LNCaP clone FGC (cell line): ENCODE results near the gene ANKS1A.

Experiments
- DNase-seq: peaks from one replicate; pipeline ENCODE4 v3.0.0-alpha.2; 2011; ENCODE audit warnings: low read depth
- H3K4me3 ChIP-seq: 2 replicates; pipeline ENCODE4 v1.5.1; 2011; ENCODE audit warnings: mild to moderate bottlenecking, low read depth, low read length, control low read depth
- CTCF ChIP-seq: IDR thresholded peaks from 2 replicates; pipeline ENCODE4 v1.5.1; 2012; ENCODE audit warnings: mild to moderate bottlenecking; ENCODE audit not compliant: control insufficient read depth, insufficient read depth; ENCODE audit errors: extremely low read depth

ANKS1A gene

GRCh38 chr6:35021004-35021403 lies 131.9 kb downstream of the ANKS1A start:
- H3K4me3 ChIP-seq: no peak overlapping the region
- no peak for DNase-seq
- no peak for TF ChIP-seq CTCF

GRCh38 chr6:35023091-35024000 lies 134.3 kb downstream of the ANKS1A start:
- no peak overlapping the region for H3K4me3 ChIP-seq
- no peak for TF ChIP-seq CTCF

GRCh38 chr6:35024551-35025054 lies 135.5 kb downstream of the ANKS1A start:
- DNase-seq: peak; percentile 58
- TF ChIP-seq CTCF: no peak
- no peak overlapping the region for H3K4me3 ChIP-seq

More at GRCh38 chr6:35023091-35024000, 134.3 kb downstream of the ANKS1A start:
- DNase-seq: no peak

GRCh38 chr6:35025232-35026188 lies 136.5 kb downstream of the ANKS1A start:
- no peak overlapping the region for H3K4me3 ChIP-seq
- no peak for DNase-seq
- no peak for TF ChIP-seq CTCF

- H3K4me3 ChIP-seq: no peak overlapping the region
- TF ChIP-seq CTCF: no peak
- no peak for DNase-seq
Observed at GRCh38 chr6:35026434-35027222, 137.6 kb downstream of the ANKS1A start.

GRCh38 chr6:35027807-35028206 lies 138.8 kb downstream of the ANKS1A start:
- no peak for TF ChIP-seq CTCF
- DNase-seq: peak; percentile 83
- no peak overlapping the region for H3K4me3 ChIP-seq
